Astrocyte (in vitro differentiated cells and primary cell): ENCODE measurements around the gene MSL2. TPM values are rescaled to one million over a fixed set of nuclear protein-coding genes. Genes with fewer than 3 reads are reported as not detected.

Experiments used
- DNase-seq: peaks from one replicate; pipeline ENCODE4 v3.0.0-alpha.2; 2010; ENCODE audit warnings: low read depth
- FAIRE-seq: peaks from 2 replicates; lab custom pipeline; 2011; peaks lifted over from hg19 to GRCh38; lab: Jason Lieb, UNC
- H2AFZ ChIP-seq: 2 replicates; pipeline ENCODE4 v1.6.0; 2012; ENCODE audit warnings: low read depth, low read length, inconsistent platforms
- H3K27ac ChIP-seq: 2 replicates; pipeline ENCODE4 v1.5.1; 2011; ENCODE audit warnings: low read depth, low read length, inconsistent platforms
- H3K27me3 ChIP-seq: 2 replicates; pipeline ENCODE4 v1.6.0; 2011; ENCODE audit warnings: low read length, inconsistent platforms; ENCODE audit not compliant: insufficient read depth
- H3K36me3 ChIP-seq: 2 replicates; pipeline ENCODE4 v1.5.1; 2011; ENCODE audit warnings: low read length, inconsistent platforms; ENCODE audit not compliant: insufficient read depth
- H3K4me1 ChIP-seq: 2 replicates; pipeline ENCODE4 v1.5.1; 2011; ENCODE audit warnings: low read length, inconsistent platforms; ENCODE audit not compliant: insufficient read depth
- H3K4me2 ChIP-seq: 2 replicates; pipeline ENCODE4 v1.6.0; 2012; ENCODE audit warnings: low read length, inconsistent platforms
- H3K4me3 ChIP-seq: 2 replicates; pipeline ENCODE4 v1.5.1; 2011; ENCODE audit warnings: low read depth, mild to moderate bottlenecking, low read length, inconsistent platforms; ENCODE audit not compliant: insufficient read depth
- H3K79me2 ChIP-seq: 2 replicates; pipeline ENCODE4 v1.6.0; 2012; ENCODE audit warnings: mild to moderate bottlenecking, low read length, inconsistent platforms; ENCODE audit not compliant: insufficient read depth
- H3K9ac ChIP-seq: 2 replicates; pipeline ENCODE4 v1.6.0; 2012; ENCODE audit warnings: mild to moderate bottlenecking, low read length, inconsistent platforms
- H3K9me3 ChIP-seq: 2 replicates; pipeline ENCODE4 v1.5.1; 2012; ENCODE audit warnings: low read depth, mild to moderate bottlenecking, low read length, inconsistent platforms; ENCODE audit not compliant: insufficient read depth
- H4K20me1 ChIP-seq: 2 replicates; pipeline ENCODE4 v1.6.0; 2012; ENCODE audit warnings: low read length, inconsistent platforms; ENCODE audit not compliant: insufficient read depth
- H3K27ac Mint-ChIP-seq: one replicate; pipeline ENCODE4 v1.8.0; 2021; ENCODE audit warnings: mild to moderate bottlenecking, mixed read lengths; ENCODE audit not compliant: unreplicated experiment
- H3K27me3 Mint-ChIP-seq: one replicate; pipeline ENCODE4 v1.8.0; 2021; ENCODE audit warnings: low read depth, mixed read lengths; ENCODE audit not compliant: unreplicated experiment
- H3K36me3 Mint-ChIP-seq: one replicate; pipeline ENCODE4 v1.8.0; 2021; ENCODE audit warnings: low read depth, mixed read lengths; ENCODE audit not compliant: unreplicated experiment
- H3K4me1 Mint-ChIP-seq: one replicate; pipeline ENCODE4 v1.8.0; 2021; ENCODE audit warnings: low read depth, mixed read lengths; ENCODE audit not compliant: unreplicated experiment
- H3K4me3 Mint-ChIP-seq: one replicate; pipeline ENCODE4 v1.8.0; 2021; ENCODE audit warnings: mild to moderate bottlenecking, moderate library complexity, mixed read lengths; ENCODE audit not compliant: unreplicated experiment
- H3K9me3 Mint-ChIP-seq: one replicate; pipeline ENCODE4 v1.8.0; 2021; ENCODE audit warnings: mild to moderate bottlenecking, mixed read lengths; ENCODE audit not compliant: unreplicated experiment
- EZH2 ChIP-seq: IDR thresholded peaks from 2 replicates; pipeline ENCODE4 v1.6.1; 2012; ENCODE audit warnings: mild to moderate bottlenecking, low read length, inconsistent platforms; ENCODE audit not compliant: insufficient read depth
- total RNA-seq: library from RNA; stranded (reverse); gene quantifications from 2 replicates; pipeline ENCODE4 v1.2.1, GENCODE V29; 2021
- TF ChIP-seq, protein P1 (sequence below): IDR thresholded peaks from 2 replicates; pipeline ENCODE4 v1.5.1; 2011; ENCODE audit warnings: low read depth, mild to moderate bottlenecking, inconsistent platforms, low read length, moderate library complexity; ENCODE audit not compliant: insufficient read depth

MSL2 gene
- total RNA-seq, 1 donor from 2014 or later: 20.1 TPM

DNA sequence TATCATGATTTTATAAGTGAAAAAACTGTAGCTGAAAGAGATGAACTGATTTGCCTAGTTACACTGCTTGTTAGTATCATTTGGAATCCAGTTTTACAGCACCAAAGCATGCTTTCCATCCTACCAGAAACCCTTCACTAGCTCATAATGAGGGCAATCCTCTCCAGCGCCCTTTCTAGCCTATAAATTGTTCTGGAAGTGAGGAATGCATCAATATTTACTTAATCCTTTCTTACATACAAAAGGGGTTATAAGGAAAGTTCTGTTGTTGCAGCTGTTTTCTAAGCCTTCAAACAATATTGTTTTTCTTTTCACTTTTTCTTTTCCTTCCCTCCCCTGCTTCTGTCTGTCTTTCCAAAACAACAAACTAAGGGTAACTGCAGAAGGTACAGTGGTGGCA, 43.0 kb upstream of the MSL2 start:
- Histone ChIP-seq H2AFZ (no peak overlapping the region), H3K4me1 (no peaks in the 10 kb centered on the region), H3K79me2 (no peaks in the 10 kb centered on the region), H4K20me1 (no peaks in the 10 kb centered on the region), H3K36me3 (no peaks in the 10 kb centered on the region), H3K27ac (no peak overlapping the region), H3K9ac (no peak overlapping the region), H3K4me3 (no peak overlapping the region), H3K27me3 (peaks cover 7% of the 10 kb centered on the region), H3K4me2 (no peak overlapping the region), H3K9me3 (no peaks in the 10 kb centered on the region)
- Mint-ChIP-seq H3K27me3 (peaks cover 3% of the 10 kb centered on the region), H3K9me3 (peaks cover 1% of the 10 kb centered on the region), H3K36me3 (peaks cover 2% of the 10 kb centered on the region), H3K4me3 (no peak overlapping the region), H3K4me1 (peaks cover 4% of the 10 kb centered on the region), H3K27ac (no peak overlapping the region)
- FAIRE-seq (no peak), DNase-seq (no peak)
- no peak for TF ChIP-seq EZH2
- TF ChIP-seq, protein P1, sequence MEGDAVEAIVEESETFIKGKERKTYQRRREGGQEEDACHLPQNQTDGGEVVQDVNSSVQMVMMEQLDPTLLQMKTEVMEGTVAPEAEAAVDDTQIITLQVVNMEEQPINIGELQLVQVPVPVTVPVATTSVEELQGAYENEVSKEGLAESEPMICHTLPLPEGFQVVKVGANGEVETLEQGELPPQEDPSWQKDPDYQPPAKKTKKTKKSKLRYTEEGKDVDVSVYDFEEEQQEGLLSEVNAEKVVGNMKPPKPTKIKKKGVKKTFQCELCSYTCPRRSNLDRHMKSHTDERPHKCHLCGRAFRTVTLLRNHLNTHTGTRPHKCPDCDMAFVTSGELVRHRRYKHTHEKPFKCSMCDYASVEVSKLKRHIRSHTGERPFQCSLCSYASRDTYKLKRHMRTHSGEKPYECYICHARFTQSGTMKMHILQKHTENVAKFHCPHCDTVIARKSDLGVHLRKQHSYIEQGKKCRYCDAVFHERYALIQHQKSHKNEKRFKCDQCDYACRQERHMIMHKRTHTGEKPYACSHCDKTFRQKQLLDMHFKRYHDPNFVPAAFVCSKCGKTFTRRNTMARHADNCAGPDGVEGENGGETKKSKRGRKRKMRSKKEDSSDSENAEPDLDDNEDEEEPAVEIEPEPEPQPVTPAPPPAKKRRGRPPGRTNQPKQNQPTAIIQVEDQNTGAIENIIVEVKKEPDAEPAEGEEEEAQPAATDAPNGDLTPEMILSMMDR: no peak

DNA sequence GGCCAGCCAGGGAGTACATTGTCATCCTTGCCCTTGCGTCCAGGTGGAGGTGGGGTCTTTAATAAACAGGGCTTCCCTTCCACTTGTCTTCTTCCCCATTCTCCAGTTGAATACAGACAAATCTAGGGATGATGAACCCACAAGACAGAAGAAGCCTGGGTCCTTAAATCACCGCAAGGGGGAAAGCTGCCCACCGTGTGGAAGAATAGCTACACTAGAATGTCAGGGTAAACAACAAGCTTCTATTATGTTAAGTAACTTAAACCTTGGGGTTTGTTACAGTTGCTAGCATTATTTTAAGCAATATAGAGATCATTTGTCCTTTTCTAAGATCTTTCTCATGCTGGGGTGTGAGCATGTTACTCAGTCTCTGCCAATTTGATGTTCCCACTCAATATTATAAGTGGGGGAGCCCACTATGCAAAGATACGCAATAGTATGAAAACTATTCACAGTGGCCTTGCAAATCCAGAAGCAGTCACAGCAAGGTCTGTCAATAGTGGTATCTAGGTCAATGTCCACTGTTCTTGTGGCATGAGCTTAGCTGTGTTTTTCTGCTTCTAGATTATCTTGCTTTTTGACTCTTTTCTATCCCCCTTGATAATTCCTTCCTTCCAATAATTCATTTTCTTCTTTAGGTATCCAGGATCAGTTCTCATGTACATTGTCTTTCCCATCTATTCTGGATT, 42.0 kb upstream of the MSL2 start:
- no peak for DNase-seq
- Histone ChIP-seq H4K20me1 (no peaks in the 10 kb centered on the region), H3K27ac (no peak overlapping the region), H3K27me3 (peaks cover 7% of the 10 kb centered on the region), H2AFZ (no peak overlapping the region), H3K79me2 (no peaks in the 10 kb centered on the region), H3K9me3 (no peaks in the 10 kb centered on the region), H3K4me3 (no peak overlapping the region), H3K4me1 (no peaks in the 10 kb centered on the region), H3K36me3 (no peaks in the 10 kb centered on the region), H3K4me2 (no peak overlapping the region), H3K9ac (no peak overlapping the region)
- H3K9me3 Mint-ChIP-seq: no peaks in the 10 kb centered on the region
- H3K4me1 Mint-ChIP-seq: peaks cover under 1% of the 10 kb centered on the region
- TF ChIP-seq, protein P1: no peak
- no peak for TF ChIP-seq EZH2
- H3K27ac Mint-ChIP-seq: no peak overlapping the region
- no peak for FAIRE-seq
- no peak overlapping the region for H3K4me3 Mint-ChIP-seq
- peaks cover 2% of the 10 kb centered on the region for H3K36me3 Mint-ChIP-seq
- peaks cover 3% of the 10 kb centered on the region for H3K27me3 Mint-ChIP-seq

DNA sequence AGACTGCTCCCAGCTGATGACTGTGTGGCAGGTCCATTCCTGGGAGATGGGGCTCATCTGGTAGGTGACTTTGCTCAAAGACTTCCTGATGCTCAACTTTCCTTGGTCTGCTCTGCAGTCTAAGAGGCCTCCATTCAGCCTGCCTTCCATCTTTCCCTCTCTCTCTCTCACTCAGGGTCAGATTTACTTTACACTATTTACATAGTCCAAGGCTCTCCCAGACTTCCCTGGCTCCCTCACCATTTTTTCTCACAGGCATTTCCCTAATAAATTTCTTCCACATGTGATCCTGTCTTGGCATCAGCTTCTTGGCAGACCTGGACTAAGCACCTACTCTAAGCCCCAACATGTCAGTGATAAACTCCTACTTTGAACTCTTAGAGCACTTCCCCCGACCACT, 41.0 kb upstream of the MSL2 start:
- Histone ChIP-seq H3K9ac (no peak overlapping the region), H3K36me3 (no peaks in the 10 kb centered on the region), H3K4me2 (no peak overlapping the region), H3K4me3 (no peak overlapping the region), H3K79me2 (no peaks in the 10 kb centered on the region), H3K4me1 (no peaks in the 10 kb centered on the region), H3K27me3 (peaks cover 7% of the 10 kb centered on the region), H3K9me3 (no peaks in the 10 kb centered on the region), H3K27ac (no peak overlapping the region), H4K20me1 (no peaks in the 10 kb centered on the region), H2AFZ (no peak overlapping the region)
- Mint-ChIP-seq H3K9me3 (no peaks in the 10 kb centered on the region), H3K4me1 (no peaks in the 10 kb centered on the region), H3K27me3 (peaks cover 3% of the 10 kb centered on the region), H3K4me3 (no peak overlapping the region), H3K27ac (no peak overlapping the region), H3K36me3 (peaks cover 2% of the 10 kb centered on the region)
- no peak for FAIRE-seq
- no peak for TF ChIP-seq EZH2
- TF ChIP-seq, protein P1: no peak
- DNase-seq: no peak
